ENCODE measurements around the gene EPHB2.
A peak's percentile ranks its signal among the peaks of the same experiment; 100 is the strongest.

Gene EPHB2

DNA sequence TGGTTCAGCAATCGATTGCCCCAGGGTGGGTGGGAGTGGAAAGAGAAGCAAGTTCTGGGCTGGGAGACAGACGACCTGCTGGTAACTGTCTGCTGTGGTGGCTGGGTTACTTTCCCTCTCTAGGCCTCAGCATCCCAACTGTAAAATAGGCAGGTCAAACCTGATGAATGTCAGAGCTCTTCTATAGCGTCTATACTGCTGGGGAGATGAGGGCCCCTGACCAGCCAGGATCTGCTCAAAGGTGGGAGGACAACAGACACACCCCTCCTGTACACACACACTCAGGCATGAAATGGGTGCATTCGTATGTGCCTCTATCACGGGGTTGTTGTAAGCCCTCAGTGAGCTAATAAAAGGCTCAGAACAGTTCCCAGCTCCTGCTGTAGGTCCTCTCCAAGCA lies 12.7 kb upstream of the EPHB2 start:
- TF ChIP-seq, protein P1, sequence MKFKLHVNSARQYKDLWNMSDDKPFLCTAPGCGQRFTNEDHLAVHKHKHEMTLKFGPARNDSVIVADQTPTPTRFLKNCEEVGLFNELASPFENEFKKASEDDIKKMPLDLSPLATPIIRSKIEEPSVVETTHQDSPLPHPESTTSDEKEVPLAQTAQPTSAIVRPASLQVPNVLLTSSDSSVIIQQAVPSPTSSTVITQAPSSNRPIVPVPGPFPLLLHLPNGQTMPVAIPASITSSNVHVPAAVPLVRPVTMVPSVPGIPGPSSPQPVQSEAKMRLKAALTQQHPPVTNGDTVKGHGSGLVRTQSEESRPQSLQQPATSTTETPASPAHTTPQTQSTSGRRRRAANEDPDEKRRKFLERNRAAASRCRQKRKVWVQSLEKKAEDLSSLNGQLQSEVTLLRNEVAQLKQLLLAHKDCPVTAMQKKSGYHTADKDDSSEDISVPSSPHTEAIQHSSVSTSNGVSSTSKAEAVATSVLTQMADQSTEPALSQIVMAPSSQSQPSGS (tag by site-specific recombination; IDR thresholded peaks at IDR 0.05; ENCODE audit: low read depth) = no peak
- H3K36me3 ChIP-seq (ENCODE audit: control insufficient read depth in 2 of 2, insufficient read depth in 1 of 2, low read length in 2 of 2) = no peaks in the 10 kb centered on the region
- no peak overlapping the region for H3K4me3 ChIP-seq (ENCODE audit: low read depth, low read length)
- no peaks in the 10 kb centered on the region for H3K4me1 ChIP-seq (ENCODE audit: control insufficient read depth, insufficient read depth, low read length)
- no peak overlapping the region for H3K27ac ChIP-seq (ENCODE audit: extremely low read depth, low read depth, low read length)
- no peaks in the 10 kb centered on the region for H3K9me3 ChIP-seq (ENCODE audit: control insufficient read depth, insufficient read depth, low read depth, low read length)
- CTCF ChIA-PET = interaction anchor here (0.6 to 2.6 kb wide), 4 partner anchors 11 to 191 kb away, joined by 3 to 9 read pairs (median 4); no protein-coding TSS in a partner anchor
- POLR2A ChIA-PET = no interaction called here

DNA sequence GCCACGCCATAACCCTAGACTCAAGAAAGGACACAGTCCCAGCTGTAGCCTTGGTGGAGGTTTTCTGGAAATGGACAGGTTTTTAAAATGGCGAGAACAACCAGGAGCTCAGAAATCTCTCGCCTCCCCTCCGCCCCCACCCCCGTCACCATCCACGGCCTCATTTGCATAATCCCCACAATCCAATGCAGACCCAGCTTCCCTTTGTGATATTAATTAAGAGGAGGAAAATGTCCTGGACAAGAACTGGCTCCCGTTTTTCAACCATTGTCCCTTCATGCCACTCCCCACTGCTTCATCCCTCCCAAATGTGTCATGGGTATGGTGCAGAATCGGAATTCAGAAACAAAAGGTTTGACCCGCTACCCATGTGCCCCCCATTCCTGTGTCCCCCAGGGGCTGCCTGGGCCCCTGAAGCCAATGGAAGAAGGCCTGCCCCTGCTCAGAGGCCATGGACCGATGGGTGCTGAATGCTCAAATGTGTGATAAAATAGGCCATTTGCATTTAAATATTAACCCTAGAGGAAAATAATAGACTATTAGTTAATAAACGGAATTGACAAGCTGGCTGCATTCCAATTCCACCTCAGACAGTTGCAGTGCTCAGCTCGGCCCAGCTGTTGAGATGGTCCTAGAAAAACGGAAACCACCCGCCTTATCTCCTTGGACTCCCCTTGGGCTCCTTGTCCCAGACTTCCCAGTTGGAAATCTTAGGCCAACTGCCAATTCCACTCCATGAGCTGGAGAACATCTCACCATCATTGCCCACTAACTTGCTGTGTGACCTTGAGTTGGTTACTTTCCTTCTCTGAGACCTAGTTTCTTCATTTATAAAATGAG lies 10.7 kb upstream of the EPHB2 start:
- no peaks in the 10 kb centered on the region for H3K36me3 ChIP-seq (ENCODE audit: control insufficient read depth in 2 of 2, insufficient read depth in 1 of 2, low read length in 2 of 2)
- H3K4me1 ChIP-seq (ENCODE audit: control insufficient read depth, insufficient read depth, low read length) = no peaks in the 10 kb centered on the region
- H3K9me3 ChIP-seq (ENCODE audit: control insufficient read depth, insufficient read depth, low read depth, low read length) = no peaks in the 10 kb centered on the region
- CTCF ChIA-PET = interaction anchor here (0.5 to 2.6 kb wide), 2 partner anchors 9 to 1687 kb away, joined by 3 to 9 read pairs; no protein-coding TSS in a partner anchor
- TF ChIP-seq ZNF768 (tag by site-specific recombination; IDR thresholded peaks at IDR 0.05) (peak; percentile 43; the same call in 1 of the 2 replicates), ZXDB (tag by site-specific recombination; IDR thresholded peaks at IDR 0.05) (no peak), ZNF701 (tag by site-specific recombination; IDR thresholded peaks at IDR 0.05) (no peak), ZNF529 (tag by site-specific recombination; IDR thresholded peaks at IDR 0.05; ENCODE audit: insufficient replicate concordance) (no peak), ZNF707 (tag by site-specific recombination; IDR thresholded peaks at IDR 0.05) (no peak), ZNF747 (tag by site-specific recombination; IDR thresholded peaks at IDR 0.05) (no peak)
- POLR2A ChIA-PET = no interaction called here
- no peak overlapping the region for H3K27ac ChIP-seq (ENCODE audit: extremely low read depth, low read depth, low read length)
- no peak overlapping the region for H3K4me3 ChIP-seq (ENCODE audit: low read depth, low read length)

DNA sequence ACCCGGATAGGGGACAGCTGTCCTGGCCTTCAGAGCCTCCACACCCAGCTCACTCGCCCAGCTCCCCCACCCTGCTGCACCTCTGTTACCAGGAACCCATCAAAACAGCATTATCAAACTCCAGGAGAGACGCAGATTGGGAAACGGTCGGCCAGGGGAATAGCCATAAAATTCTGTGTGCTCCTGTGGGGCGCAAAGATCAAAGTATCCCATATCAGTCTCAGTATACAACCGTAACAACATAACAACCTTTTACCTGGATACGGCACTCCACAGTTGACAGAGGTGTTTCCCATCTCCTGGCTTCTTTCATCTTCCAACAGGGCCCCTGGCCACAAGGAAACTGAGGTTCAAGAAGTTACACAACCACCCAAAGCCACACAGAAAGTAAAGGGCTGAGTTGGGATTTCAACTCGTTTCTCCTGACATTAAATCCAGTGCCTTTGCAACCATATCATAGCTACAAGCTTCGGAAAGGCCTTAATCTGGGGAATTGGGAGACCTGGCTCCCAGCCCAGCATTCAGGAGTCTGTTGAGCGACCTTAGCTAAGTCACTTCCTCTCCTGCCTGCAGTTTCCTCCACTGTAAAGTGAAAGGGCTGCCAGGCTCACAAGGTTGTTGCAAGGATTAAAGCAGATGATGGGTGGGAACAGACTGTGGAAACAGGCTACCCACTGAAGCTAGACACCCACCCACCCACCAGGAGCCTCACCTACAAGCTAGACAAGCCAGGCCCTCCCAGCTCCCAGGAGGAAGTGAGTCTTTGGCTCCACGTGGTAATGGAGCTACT lies 8.1 kb upstream of the EPHB2 start:
- ChIA-PET CTCF (interaction anchor here (0.7 to 4.3 kb wide), 11 partner anchors 16 to 262 kb away, joined by 3 to 64 read pairs (median 6); no protein-coding TSS in a partner anchor), POLR2A (no interaction called here)
- no peaks in the 10 kb centered on the region for H3K36me3 ChIP-seq (ENCODE audit: control insufficient read depth in 2 of 2, insufficient read depth in 1 of 2, low read length in 2 of 2)
- no peaks in the 10 kb centered on the region for H3K4me1 ChIP-seq (ENCODE audit: control insufficient read depth, insufficient read depth, low read length)
- H3K4me3 ChIP-seq (ENCODE audit: low read depth, low read length) = no peak overlapping the region
- no peak overlapping the region for H3K27ac ChIP-seq (ENCODE audit: extremely low read depth, low read depth, low read length)
- no peak for TF ChIP-seq ZFP69B (tag by site-specific recombination; IDR thresholded peaks at IDR 0.05)
- TF ChIP-seq ZFHX2 (tag by site-specific recombination; conservative IDR thresholded peaks at IDR 0.05) = 0 out of 2 replicates have a peak, but pooled peaks have one; percentile 12
- TF ChIP-seq, protein P1 (tag by site-specific recombination; IDR thresholded peaks at IDR 0.05; ENCODE audit: low read depth) = no peak
- H3K9me3 ChIP-seq (ENCODE audit: control insufficient read depth, insufficient read depth, low read depth, low read length) = no peaks in the 10 kb centered on the region

DNA sequence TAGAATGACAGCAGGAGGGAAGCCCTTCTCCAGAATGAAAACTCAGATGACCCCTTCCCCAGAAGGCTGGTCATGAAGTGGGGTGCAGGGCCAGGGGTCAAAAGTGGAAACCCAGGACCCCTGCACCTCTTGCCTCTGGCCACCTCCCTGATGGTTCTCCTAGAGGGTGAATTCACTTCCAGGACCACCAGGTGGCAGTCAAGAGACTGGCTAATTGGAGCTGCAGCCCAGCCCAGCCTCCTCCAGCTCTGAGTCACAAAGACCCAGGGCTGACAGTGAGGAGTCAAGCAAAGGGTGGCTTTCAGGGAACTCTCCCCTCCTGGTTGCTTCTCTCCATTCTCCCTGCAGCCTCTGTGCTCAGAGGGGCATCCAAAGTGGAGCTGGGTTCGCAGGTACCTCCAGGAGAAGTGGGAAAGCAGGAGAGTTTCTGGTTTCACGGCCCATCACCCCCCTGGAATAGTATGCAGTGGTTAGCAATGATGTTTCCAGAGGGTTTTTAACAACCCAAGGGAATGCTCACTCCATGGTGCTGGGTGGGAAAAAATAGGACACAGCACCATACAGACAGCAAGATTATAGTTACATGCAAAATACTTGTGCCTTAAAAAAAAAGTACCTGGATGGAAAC lies 6.1 kb upstream of the EPHB2 start:
- POLR2A ChIA-PET = interaction anchor here (1.4 kb wide), 1 partner anchor 158 kb away, joined by 3 read pairs; no protein-coding TSS in a partner anchor
- no peak overlapping the region for H3K27ac ChIP-seq (ENCODE audit: extremely low read depth, low read depth, low read length)
- no peaks in the 10 kb centered on the region for H3K4me1 ChIP-seq (ENCODE audit: control insufficient read depth, insufficient read depth, low read length)
- CTCF ChIA-PET = interaction anchor here (0.6 to 4.3 kb wide), 59 partner anchors 9 to 504 kb away, joined by 3 to 64 read pairs (median 4); no protein-coding TSS in a partner anchor
- H3K4me3 ChIP-seq (ENCODE audit: low read depth, low read length) = no peak overlapping the region
- H3K9me3 ChIP-seq (ENCODE audit: control insufficient read depth, insufficient read depth, low read depth, low read length) = no peaks in the 10 kb centered on the region
- H3K36me3 ChIP-seq (ENCODE audit: control insufficient read depth in 2 of 2, insufficient read depth in 1 of 2, low read length in 2 of 2) = no peaks in the 10 kb centered on the region
- peak; percentile 48; the same call in 1 of the 2 replicates for TF ChIP-seq ZNF660 (tag by site-specific recombination; IDR thresholded peaks at IDR 0.05)
- TF ChIP-seq ZNF2 (tag by site-specific recombination; IDR thresholded peaks at IDR 0.05) = no peak
- TF ChIP-seq ZNF146 (tag by site-specific recombination; IDR thresholded peaks at IDR 0.05) = peak; percentile 61
- no peak for TF ChIP-seq ZNF747 (tag by site-specific recombination; IDR thresholded peaks at IDR 0.05)
- TF ChIP-seq ZNF341 (tag by site-specific recombination; IDR thresholded peaks at IDR 0.05; ENCODE audit: low read depth) = no peak
- TF ChIP-seq, protein P2, sequence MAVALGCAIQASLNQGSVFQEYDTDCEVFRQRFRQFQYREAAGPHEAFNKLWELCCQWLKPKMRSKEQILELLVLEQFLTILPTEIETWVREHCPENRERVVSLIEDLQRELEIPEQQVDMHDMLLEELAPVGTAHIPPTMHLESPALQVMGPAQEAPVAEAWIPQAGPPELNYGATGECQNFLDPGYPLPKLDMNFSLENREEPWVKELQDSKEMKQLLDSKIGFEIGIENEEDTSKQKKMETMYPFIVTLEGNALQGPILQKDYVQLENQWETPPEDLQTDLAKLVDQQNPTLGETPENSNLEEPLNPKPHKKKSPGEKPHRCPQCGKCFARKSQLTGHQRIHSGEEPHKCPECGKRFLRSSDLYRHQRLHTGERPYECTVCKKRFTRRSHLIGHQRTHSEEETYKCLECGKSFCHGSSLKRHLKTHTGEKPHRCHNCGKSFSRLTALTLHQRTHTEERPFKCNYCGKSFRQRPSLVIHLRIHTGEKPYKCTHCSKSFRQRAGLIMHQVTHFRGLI (tag by site-specific recombination; IDR thresholded peaks at IDR 0.05) = peak; percentile 39; the same call in 1 of the 2 replicates
- TF ChIP-seq ZEB2 (tag by site-specific recombination; IDR thresholded peaks at IDR 0.05) = 0 out of 2 replicates have a peak, but pooled peaks have one; percentile 13
- TF ChIP-seq ZBTB17 (tag by site-specific recombination; IDR thresholded peaks at IDR 0.05) = no peak
- peak; percentile 56 for TF ChIP-seq ZNF654 (tag by site-specific recombination; IDR thresholded peaks at IDR 0.05; ENCODE audit: low read depth)

All from HEK293 (cell line).